ENCODE measurements around the gene ZNF823.

ZNF823 gene

DNA sequence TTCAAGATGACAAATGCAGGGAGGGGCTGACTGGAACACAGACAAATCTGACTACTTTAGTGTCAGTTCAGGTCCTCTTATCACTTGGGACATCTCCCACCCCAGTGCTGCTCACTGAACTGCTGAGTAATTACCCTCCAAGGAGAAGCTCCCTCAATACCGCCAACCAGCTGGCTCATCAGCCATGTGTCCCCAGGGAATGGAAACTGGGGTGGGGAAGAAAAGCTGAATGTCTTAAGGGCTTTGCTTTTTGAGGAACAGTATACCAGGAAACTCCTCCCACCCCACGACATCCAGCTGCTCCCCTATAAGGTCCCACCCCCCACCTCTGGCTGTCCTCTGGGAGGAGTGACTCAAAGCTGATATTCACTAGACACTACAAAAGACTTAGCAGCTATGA lies 2.0 kb downstream of the ZNF823 start:
- peak in 1 of 2 donors; percentile 18 for DNase-seq

DNA sequence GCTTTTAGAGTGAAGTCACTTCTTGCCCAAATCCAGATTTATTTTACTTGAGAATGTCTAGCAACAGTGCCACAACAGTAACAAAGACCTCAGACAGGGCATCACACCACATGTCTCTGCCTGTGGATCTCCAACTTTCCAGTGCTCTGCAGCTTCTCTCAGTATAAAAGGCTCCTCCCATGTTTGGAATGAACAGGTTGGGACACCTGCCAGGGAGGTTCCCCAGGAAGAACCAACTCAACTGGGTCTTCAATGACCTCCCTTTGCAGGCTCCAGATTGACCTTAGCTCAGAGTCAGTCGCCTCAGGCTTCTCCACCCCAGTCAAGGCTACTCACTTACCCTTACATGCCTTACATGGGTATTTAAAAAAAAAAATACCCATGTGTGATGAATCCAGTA lies 3.4 kb downstream of the ZNF823 start:
- DNase-seq, result no peak

DNA sequence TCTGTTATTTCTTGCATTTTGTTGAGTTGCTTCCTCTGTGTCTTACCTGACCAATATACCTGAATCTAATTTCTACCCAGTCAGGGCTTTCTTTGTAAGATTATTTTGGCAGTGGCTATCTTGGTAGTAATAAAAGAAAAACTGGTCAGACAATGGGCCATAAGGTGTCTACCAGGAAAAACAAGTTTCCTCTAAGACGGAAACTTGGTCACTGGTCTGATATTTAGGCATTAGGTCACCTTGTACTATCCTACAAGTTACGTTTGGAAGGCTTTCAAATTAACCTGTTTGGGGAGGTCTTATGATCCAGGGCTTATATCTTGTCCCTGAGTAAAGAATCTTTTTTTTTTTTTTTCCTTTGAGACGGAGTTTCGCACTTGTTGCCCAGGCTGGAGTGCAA lies 9.2 kb downstream of the ZNF823 start:
- DNase-seq, result no peak

DNA sequence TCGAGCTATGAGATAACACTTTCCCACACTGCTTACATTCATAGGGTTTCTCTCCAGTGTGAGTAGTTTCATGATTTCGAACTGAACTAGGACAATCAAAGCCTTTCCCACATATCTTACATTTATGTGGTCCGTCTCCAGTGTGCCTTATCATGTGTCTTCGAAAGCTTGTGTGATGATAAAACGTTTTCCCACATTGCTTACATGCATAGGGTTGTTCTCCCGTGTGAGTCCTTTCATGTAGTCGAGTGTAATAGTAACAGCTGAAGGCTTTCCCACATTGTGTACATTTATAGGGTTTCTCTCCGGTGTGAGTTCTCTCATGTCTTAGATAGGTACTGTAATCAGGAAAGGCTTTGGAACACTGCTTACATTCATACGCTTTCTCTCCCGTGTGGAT lies 16.3 kb downstream of the ZNF823 start:
- no peak for DNase-seq

DNA sequence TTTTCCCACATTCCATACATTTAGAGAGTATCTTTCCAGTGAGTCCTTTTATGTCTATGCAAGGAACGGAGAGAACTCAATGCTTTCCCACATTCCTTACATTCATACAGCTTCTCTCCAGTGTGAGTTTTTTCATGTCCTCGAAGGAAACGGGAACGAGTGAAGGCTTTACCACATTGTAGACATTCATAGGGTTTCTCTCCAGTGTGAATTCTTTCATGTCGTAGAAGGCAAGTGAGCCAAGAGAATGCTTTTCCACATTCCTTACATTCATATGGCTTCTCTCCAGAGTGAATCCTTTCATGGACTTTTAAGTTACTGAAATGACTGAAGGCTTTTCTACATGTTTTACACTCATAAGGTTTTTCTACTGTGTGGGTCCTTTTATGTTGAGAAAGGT lies 17.1 kb downstream of the ZNF823 start:
- DNase-seq, result no peak

DNA sequence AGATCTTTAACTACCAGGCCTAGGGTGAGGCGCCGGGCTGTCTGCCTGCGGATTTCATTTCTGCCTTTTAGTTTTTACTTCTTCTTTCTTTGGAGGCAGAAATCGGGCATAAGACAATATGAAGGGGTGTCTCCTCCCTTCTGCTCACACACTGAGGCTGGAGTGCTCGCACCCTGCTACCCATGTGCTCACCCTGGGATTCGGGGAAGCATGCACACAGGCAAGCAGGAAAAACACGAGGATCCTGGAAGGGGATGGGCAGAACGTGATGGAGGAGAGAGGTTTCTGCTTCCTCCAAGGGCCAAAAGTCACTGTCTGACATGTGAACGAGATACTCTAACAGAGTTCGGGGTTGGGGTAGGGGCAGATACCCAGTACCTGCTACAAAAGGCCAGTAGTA lies 28.4 kb downstream of the ZNF823 start:
- DNase-seq, result no peak

DNA sequence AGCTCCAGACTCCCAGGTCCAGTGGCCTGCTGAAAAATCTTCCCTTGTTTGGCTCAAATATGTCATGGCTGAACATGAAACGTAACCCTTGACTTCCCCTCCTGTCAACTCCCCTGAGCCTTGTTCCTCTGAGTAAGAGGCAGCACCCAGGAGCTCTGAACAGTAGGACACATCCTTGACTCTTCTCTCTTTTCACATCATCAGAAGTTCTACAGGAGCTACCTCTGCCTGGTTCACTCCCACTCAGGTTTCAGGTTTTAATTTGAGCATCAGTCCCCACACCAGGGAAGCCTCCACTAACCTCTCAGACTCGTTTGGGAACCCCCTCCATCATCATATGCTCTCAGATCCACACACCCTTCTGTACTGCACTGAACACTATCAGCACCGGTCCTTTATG lies 30.3 kb downstream of the ZNF823 start:
- DNase-seq, result no peak

DNA sequence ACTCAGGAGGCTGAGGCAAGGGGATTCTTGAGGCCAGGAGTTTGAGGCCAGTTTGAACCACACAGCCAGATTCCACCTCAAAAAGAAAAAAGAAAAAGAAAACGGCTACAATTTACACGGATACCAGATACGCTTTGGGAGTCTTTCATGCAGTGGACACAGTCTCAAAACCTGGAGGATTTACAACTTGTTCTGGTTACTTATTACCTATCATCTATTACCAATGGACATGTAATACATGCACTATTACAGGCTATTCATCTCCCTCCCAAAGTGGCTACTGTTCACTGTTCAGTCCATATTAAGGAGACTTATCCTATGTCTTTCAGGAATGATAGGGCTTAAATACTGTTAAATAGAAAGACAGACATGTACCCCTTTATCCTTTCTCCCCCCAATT lies 33.3 kb downstream of the ZNF823 start:
- no peak for DNase-seq

DNA sequence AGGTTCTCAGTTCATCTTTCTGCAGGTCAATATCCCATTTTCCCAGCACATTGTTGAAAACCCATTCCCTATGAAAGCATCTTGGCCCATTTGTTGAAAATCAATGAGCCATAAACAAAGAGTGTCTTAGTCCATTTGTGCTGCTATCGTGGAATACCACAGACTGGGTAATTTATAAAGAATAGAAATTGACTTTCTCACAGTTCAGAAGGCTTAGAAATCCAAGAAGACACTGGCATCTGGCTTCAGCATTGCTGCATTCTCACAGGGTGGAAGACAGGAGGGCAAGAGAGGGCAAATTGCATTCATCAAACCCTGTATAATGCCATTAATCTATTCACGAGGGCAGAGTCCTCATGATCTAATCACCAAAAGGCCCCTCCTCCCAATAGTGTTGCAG lies 34.1 kb downstream of the ZNF823 start:
- no peak for DNase-seq

DNA sequence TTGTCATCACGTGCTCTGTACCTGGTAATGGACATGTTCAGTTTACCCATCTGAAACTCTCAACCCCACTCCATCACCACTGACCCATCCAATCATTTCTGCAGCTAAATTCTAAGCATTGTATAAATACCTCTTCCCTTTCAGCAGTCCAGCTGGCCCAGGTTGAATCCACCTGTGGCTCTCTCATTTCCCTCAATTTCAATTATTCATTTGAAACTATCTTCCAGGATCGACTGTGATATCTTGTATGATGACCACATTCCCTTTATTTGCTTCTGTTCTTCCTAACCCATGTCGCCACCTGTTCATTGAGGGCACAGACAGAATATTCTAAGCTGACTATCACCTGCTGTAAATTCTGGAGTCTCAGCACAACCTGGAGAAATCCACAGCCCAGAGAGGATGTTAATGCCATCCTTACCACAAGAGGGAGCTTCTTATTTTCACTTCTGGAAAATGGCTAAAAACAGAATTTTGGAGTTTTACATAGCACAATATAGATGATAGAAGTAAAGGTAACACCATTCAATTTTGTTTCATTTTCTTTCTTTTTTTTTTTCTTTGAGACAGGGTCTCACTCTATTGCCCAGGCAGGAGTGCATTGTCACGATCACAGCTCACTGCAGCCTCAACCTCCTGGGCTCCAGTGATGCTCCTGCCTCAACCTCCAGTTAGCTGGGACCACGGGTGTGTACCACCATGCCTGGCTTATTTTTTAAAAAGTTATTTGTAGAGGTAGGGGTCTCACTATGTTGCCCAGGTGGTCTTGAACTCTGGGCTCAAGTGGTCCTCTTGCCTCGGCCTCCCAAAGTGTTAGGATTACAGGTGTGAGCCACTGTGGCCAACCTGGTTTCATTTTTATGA lies 38.6 kb downstream of the ZNF823 start:
- DNase-seq, result peak in 1 of 2 donors; percentile 36

DNA sequence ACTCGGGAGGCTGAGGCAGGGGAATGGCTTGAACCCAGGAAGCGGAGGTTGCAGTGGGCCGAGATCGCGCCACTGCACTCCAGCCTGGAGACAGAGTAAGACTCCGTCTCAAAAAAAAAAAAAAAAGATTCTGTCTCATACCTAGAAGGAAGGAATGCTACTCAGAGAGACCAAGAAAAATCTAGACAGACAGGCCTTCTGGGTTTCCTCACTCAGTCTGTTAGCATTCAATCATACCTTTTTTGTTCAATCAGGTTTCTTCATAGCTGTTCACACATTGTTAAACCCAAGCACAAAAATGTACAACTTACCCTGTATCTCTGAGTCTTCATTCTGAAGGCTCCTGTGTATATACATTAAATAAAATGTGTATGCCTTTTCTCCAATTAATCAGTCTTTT lies 40.5 kb downstream of the ZNF823 start:
- no peak for DNase-seq

DNA sequence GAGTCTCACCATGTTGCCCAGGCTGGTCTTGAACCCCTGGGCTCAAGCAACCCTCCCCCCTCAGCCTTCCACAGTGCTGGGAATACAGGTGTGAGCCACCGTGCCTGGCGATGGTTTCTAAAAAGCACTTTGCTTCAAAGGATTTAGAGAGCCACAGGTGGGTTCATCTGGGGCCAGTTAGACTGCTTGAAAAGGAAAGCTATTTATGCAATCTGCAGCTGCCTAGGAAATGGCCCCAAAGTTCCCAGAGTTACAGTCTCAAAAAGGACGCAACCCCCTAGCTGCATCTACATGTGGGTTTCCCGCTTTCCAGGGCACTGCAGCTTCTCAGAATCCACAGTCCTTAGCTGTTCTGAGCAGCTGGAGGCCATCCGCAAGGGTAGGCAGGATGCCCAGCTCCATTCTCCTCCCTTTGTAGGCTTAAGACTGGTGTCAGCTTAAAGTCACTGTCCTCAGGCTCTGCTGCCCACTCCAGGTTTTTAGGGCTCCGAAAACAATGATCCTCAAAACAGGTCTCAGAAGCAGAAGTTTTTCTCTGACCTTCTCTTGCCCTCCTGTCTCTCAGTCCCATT lies 41.4 kb downstream of the ZNF823 start:
- no peak for DNase-seq

DNA sequence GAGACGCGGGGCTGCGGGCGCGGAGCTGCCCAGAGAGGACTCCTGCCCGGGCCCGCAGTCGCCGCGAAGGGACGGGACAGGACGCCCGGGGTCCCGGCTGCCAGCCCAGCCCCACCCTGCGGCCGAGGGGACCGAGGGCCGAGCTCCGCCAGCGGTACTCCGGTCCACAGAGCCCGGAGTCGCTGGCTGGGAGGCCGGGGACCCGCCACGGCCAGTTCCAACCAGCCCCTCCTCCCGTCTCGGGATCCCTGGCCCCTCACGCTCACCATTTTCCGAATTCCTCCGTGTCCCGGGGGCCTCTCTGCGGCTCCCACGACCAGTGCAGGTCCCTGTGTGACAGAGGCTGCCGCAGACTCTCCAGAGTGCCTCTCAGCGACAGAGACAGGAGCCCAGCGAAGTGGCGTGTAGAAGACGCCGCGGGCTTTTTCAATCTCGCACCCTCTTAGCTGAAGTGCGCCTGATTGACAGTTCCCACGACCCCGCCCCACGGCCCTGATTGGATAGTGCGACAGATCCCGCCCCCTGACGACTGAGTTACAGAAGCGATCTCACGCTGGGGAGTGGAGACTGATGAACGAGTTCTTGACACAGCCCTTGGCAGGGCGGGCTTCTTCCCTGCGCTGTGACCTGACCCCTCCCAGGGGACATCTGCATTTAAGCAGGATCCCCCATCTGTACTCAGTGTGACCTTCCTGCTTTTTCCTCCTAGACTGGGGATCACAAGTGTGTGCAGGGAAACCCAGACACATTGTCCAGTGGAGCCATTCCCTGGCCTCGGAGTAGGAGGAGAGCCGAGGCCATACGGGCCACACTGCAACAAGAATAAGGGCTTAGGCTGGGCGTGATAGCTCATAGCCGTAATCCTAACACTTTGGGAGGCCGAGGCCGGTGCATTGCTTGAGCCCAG lies 44.0 kb downstream of the ZNF823 start:
- DNase-seq, result peak; percentile 80 to 89

DNA sequence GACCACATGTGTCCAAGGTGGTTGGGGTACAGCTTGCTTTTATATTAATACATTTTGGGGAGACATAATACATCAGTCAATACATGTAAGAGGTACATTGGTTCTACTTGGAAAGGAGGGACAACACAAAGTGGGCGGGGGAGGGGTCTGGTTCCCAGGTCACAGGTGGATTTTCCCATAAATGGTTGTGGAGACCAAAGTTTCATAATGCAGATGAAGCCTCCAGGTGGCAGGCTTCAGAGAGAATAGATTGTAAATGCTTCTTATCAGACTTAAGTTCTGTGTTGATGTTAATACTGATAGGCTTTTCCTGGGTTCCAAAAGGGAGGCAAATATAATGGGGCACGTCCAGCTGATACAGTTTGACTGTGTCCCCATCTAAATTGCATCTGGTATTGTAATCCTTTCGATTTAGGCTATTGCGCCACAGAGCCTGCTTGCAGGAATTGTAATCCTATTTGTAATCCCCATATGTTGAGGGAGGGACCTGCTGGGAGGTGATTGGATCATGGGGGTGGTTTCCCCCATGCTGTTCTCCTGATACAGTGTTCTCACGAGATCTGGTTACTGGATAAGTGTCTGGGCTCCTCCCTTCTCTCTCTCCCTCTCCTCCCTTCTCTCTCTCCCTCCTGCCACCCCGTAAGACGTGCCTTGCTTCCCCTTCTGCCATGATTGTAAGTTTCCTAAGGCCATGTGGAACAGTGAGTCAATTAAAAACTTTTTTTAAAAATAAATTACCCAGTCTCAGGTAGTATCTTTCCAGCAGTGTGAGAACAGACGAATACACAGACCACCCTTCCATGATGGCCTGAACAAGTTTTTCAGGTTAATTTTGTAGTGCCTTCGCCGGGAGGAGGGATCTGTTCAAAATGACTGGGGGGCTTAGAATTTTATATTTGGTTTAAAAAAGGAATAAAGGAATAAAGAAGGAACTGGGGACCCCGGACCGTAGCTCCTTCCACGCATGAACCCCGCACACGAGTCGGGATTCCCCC lies 44.9 kb downstream of the ZNF823 start:
- DNase-seq, result no peak

DNA sequence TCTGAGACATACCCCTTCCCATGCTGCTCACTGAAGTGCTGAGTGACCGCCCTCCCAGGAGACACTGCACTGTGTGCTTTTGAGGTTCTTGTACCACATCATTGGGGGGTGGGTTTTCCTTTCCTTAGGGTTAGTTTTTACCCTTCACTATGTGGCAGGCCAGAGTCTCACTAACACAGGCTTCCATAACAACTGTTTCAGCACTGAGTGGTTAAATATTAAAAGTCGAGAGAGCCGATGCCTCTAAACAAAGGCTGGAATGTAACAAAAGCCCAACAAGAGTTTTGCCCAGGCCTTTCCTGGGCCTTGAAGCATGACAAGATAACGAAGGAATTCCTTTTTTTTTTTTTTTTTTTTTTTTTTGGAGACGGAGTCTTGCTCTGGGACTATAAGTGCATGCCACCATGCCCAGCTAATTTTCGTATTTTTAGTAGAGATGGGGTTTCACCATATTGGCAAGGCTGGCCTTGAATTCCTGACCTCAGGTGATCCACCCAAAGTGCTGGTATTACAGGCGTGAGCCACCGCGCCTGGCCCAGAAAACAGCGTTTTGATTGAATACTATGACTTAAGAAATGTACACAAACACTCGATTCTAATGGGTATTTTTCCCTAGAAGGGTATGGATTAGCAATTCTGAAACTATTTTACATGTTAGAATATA lies 46.5 kb downstream of the ZNF823 start:
- no peak for DNase-seq

DNA sequence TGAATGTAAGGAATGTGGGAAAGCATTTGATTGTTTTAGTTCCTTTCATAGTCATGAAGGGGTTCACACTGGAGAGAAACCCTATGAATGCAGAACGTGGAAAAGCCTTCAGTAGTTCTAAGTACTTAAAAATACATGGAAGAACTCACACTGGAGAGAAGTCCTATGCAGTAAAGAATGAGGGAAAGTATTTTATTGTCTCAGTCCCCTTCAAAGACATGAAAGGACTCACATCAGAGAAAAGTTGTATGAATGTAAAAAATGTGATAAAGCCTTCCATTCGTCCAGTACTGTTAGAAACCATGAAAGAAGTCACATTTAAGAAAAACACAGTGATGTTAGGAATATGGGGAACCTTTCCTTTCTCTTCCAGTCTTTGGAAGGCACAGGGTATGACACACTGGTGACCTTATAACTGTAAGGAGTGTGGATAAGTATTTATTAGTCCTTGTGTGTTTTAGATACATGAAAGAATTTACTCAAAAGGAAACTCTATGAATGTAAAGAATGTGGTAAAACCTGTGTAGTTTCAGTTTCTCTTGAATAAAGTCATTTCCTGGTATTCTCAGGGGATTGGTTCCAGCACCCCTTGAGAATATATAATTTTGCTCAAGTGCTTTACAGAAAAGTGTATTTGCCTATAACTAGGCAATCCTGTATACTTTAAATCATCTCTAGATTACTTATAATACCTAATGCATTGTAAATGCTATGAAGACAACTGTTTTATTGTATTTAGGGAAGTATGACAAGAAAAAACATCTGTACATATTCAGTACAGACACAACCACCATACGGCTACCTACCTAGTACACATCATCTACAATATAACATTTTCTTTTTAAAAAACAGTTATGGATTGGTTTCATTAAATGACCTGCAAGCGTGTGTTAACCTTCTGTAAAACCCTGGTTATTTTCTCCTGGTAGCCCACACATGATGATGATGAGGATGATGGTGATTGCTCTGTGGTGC lies 52.8 kb downstream of the ZNF823 start:
- DNase-seq, result no peak

DNA sequence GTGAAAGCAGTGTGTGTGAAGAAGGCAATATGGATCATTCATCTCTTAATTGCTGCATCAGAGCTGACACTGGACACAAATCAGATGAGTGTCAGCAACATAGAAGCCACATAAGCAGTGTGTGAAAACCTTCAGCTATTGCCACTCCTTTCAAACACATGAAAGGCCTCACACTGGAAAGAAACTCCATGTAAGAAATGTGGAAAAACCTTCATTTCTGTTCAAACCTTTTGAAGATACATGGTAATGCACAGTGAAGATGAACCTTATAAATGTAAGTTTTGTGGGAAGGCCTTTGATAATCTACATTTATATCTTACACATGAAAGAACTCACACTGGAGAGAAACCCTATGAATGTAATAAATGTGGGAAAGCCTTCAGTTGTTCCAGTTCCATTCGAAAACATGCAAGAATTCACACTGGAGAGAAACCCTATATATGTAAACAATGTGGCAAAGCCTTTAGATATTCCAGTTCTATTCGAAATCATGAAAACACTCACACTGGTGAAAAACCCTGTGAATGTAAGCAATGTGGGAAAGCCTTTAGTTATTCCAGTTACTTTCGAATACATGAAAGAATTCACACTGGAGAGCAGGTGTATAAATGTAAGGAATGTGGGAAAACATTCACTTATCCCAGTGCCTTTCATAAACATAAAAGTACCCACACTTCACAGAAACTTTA lies 53.6 kb downstream of the ZNF823 start:
- no peak for DNase-seq

DNA sequence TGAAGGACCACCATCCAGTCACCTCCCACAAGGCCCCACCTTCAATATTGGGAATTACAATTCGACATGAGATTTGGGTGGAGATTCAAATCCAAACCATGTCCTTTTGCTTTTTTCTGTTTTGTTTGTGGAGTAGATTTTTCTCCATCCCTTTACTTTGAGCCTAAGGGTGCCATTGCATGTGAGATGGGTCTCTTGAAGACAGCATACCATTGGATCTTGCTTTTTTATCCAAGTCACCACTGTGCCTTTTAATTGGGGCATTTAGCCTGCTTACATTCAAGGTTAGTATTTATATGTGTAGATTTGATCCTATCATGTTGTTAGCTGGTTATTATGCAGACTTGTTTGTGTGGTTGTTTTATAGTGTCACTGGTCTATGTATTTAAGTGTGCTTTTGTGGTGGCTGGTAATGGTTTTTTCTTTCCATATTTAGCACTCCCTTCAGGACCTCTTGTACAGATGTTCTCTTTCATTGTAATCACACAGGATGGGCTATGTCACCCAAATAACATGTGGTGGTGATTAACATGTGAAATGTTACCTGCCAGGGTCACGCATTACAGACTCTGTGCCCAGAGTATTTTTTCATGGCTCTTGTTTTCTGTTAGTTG lies 58.0 kb downstream of the ZNF823 start:
- no peak for DNase-seq

DNA sequence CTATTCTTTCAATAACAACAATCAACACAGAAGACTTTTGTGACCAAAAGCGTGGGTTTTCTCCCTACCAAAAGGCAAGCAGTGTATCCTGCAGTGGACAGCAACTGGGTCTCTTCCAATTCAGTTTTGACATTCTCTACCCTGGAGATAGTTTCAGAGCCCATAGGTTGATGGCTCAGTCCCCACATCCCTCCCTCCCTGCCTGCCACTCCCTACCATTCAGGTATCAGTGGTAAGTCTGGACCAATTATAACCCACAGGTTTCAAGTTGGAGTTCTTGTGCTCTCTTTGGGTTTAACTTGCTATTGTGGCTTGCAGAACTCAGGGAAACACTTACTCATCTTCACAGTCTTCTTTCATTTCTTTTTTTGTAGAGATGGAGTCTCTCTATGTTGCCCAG lies 60.2 kb downstream of the ZNF823 start:
- DNase-seq, result no peak

Measured in CD4-positive, alpha-beta T cell treated with Interleukin-4 for 1 hour (primary cell).